Suprapubic skin (tissue), 4 donors: ENCODE measurements around the gene NOS1AP.

Experiments used
- CTCF ChIP-seq, 2 donors: fragments of 200-600 bp in 1 of 2; fragments of 450-650 bp in 1 of 2; sonication (generic) in 1 of 2; IDR thresholded peaks; one replicate each; pipeline ENCODE4 v1.5.1; 2016 to 2019; ENCODE audit warnings: antibody characterized with exemption in 2 of 2, mild to moderate bottlenecking in 1 of 2, moderate library complexity in 1 of 2
- EP300 ChIP-seq: sonication (generic); formaldehyde crosslinking; IDR thresholded peaks from one replicate; pipeline ENCODE4 v1.6.1; 2017; ENCODE audit warnings: antibody characterized with exemption
- POLR2A ChIP-seq, 2 donors: fragments of 450-650 bp; IDR thresholded peaks; one replicate each; pipeline ENCODE4 v1.6.1; 2017; ENCODE audit warnings: antibody characterized with exemption in 2 of 2, mild to moderate bottlenecking in 2 of 2, moderate library complexity in 2 of 2
- POLR2AphosphoS5 ChIP-seq, 3 donors: sonication (generic); formaldehyde crosslinking; IDR thresholded peaks; one replicate each; pipeline ENCODE4 v1.6.1; 2017; ENCODE audit warnings: antibody characterized with exemption in 3 of 3

GRCh38 chr1:162021124-162021523, 48.4 kb upstream of the NOS1AP start:
- TF ChIP-seq EP300, result no peak
- no peak for TF ChIP-seq CTCF (IDR thresholded peaks at IDR 0.05)
- no peak for TF ChIP-seq POLR2A (IDR thresholded peaks at IDR 0.05)
- TF ChIP-seq POLR2AphosphoS5 (IDR thresholded peaks at IDR 0.05), result no peak
